SK-N-SH treated with all-trans-retinoic acid at 6 μM for 48 hours (cell line): ENCODE measurements around the gene PTN.

Source experiments
- ATAC-seq: fragments of 200-7000 bp; cut with Tn5 transposase; 3 replicates; pipeline ENCODE4 v1.9.1; 2020; ENCODE audit warnings: mild to moderate bottlenecking, moderate library complexity
- ARNTL ChIP-seq: fragments of 450-650 bp; formaldehyde crosslinking; IDR thresholded peaks from 2 replicates; pipeline ENCODE4 v1.5.0; 2020; ENCODE audit warnings: low read depth, mild to moderate bottlenecking, moderate library complexity, borderline replicate concordance
- BACH2 ChIP-seq: fragments of 250-450 bp; sonication (Bioruptor Pico); IDR thresholded peaks from 2 replicates; pipeline ENCODE4 v1.9.0; 2021; ENCODE audit warnings: mild to moderate bottlenecking, borderline replicate concordance
- CREB5 ChIP-seq: fragments of 250-450 bp; sonication (Bioruptor Pico); IDR thresholded peaks from 2 replicates; pipeline ENCODE4 v1.5.1; 2020; ENCODE audit warnings: low read depth, mild to moderate bottlenecking, moderate library complexity
- CSDC2 ChIP-seq: fragments of 250-450 bp; sonication (Bioruptor Pico); IDR thresholded peaks from 2 replicates; pipeline ENCODE4 v1.5.0; 2020; ENCODE audit warnings: mild to moderate bottlenecking, moderate library complexity
- CSRNP3 ChIP-seq: fragments of 250-450 bp; sonication (Bioruptor Pico); IDR thresholded peaks from 2 replicates; pipeline ENCODE4 v1.5.1; 2021; ENCODE audit warnings: mild to moderate bottlenecking, moderate library complexity
- ESRRG ChIP-seq: fragments of 250-450 bp; sonication (Bioruptor Pico); IDR thresholded peaks from 2 replicates; pipeline ENCODE4 v1.6.1; 2021; ENCODE audit warnings: mild to moderate bottlenecking
- GLIS3 ChIP-seq: fragments of 250-450 bp; sonication (Bioruptor Pico); IDR thresholded peaks from 2 replicates; pipeline ENCODE4 v1.5.0; 2020; ENCODE audit warnings: mild to moderate bottlenecking, moderate library complexity
- ISL1 ChIP-seq: fragments of 250-450 bp; sonication (Bioruptor Pico); IDR thresholded peaks from 2 replicates; pipeline ENCODE4 v2.1.2; 2022; ENCODE audit warnings: mild to moderate bottlenecking, moderate library complexity
- OSR1 ChIP-seq: fragments of 250-450 bp; sonication (Bioruptor Pico); IDR thresholded peaks from 2 replicates; pipeline ENCODE4 v1.8.0; 2022; ENCODE audit warnings: moderate library complexity, mild to moderate bottlenecking, inconsistent platforms
- PATZ1 ChIP-seq: fragments of 250-450 bp; sonication (Bioruptor Pico); IDR thresholded peaks from 2 replicates; pipeline ENCODE4 v1.8.0; 2020; ENCODE audit warnings: mild to moderate bottlenecking, moderate library complexity, borderline replicate concordance
- POU6F1 ChIP-seq: fragments of 250-450 bp; sonication (Bioruptor Pico); IDR thresholded peaks from 2 replicates; pipeline ENCODE4 v1.8.0; 2021; ENCODE audit warnings: low read depth, mild to moderate bottlenecking, moderate library complexity, borderline replicate concordance
- PPARA ChIP-seq: fragments of 250-450 bp; sonication (Bioruptor Pico); IDR thresholded peaks from 2 replicates; pipeline ENCODE4 v1.5.0; 2020; ENCODE audit warnings: mild to moderate bottlenecking, borderline replicate concordance
- SNAI2 ChIP-seq: fragments of 250-450 bp; sonication (Bioruptor Pico); IDR thresholded peaks from 2 replicates; pipeline ENCODE4 v1.5.0; 2020; ENCODE audit warnings: mild to moderate bottlenecking, moderate library complexity
- TCF4 ChIP-seq: fragments of 250-450 bp; sonication (Bioruptor Pico); IDR thresholded peaks from 2 replicates; pipeline ENCODE4 v1.8.0; 2021; ENCODE audit warnings: mild to moderate bottlenecking, moderate library complexity, borderline replicate concordance
- TSHZ2 ChIP-seq: fragments of 250-450 bp; sonication (Bioruptor Pico); IDR thresholded peaks from 2 replicates; pipeline ENCODE4 v1.5.0; 2020; ENCODE audit warnings: mild to moderate bottlenecking, moderate library complexity
- ZC3H10 ChIP-seq: fragments of 250-450 bp; sonication (Bioruptor Pico); IDR thresholded peaks from 2 replicates; pipeline ENCODE4 v1.5.1; 2021; ENCODE audit warnings: mild to moderate bottlenecking, moderate library complexity
- ZFP3 ChIP-seq: fragments of 250-450 bp; sonication (Bioruptor Pico); IDR thresholded peaks from 2 replicates; pipeline ENCODE4 v1.5.0; 2020; ENCODE audit warnings: mild to moderate bottlenecking, moderate library complexity
- ZFP30 ChIP-seq: fragments of 450-650 bp; formaldehyde crosslinking; IDR thresholded peaks from 2 replicates; pipeline ENCODE4 v1.5.0; 2022; ENCODE audit warnings: mild to moderate bottlenecking, moderate library complexity
- ZNF565 ChIP-seq: fragments of 450-650 bp; formaldehyde crosslinking; conservative IDR thresholded peaks from 2 replicates; pipeline ENCODE4 v1.5.0; 2020; ENCODE audit warnings: low read depth, mild to moderate bottlenecking, moderate library complexity
- ZNF70 ChIP-seq: fragments of 450-650 bp; formaldehyde crosslinking; IDR thresholded peaks from 2 replicates; pipeline ENCODE4 v1.5.0; 2020; ENCODE audit warnings: mild to moderate bottlenecking, moderate library complexity
- ZNF8 ChIP-seq: fragments of 450-650 bp; formaldehyde crosslinking; IDR thresholded peaks from 2 replicates; pipeline ENCODE4 v1.5.0; 2020; ENCODE audit warnings: mild to moderate bottlenecking, moderate library complexity

The PTN gene

GRCh38 chr7:137305901-137306621 lies 37.5 kb downstream of the PTN start:
- TF ChIP-seq ZNF8 (CRISPR knock-in tag) (no peak), ISL1 (CRISPR knock-in tag) (peak; percentile 22; the same call in 1 of the 2 replicates), PPARA (CRISPR knock-in tag) (no peak)
- no peak for ATAC-seq

GRCh38 chr7:137304624-137305235 lies 38.8 kb downstream of the PTN start:
- ATAC-seq: no peak
- TF ChIP-seq ZFP3: no peak
- no peak for TF ChIP-seq PATZ1 (CRISPR knock-in tag)
- no peak for TF ChIP-seq TSHZ2

- ATAC-seq: no peak
- TF ChIP-seq GLIS3 (CRISPR knock-in tag): no peak
- TF ChIP-seq ZNF8 (CRISPR knock-in tag): no peak
- no peak for TF ChIP-seq BACH2 (CRISPR knock-in tag)
- TF ChIP-seq TSHZ2: no peak
- no peak for TF ChIP-seq ISL1 (CRISPR knock-in tag)
- no peak for TF ChIP-seq SNAI2
- TF ChIP-seq ZNF565 (CRISPR knock-in tag): no peak
- no peak for TF ChIP-seq ZFP30
- no peak for TF ChIP-seq CSRNP3 (CRISPR knock-in tag)
- no peak for TF ChIP-seq CSDC2 (CRISPR knock-in tag)
- TF ChIP-seq PPARA (CRISPR knock-in tag): no peak
- TF ChIP-seq CREB5 (CRISPR knock-in tag): no peak
- no peak for TF ChIP-seq ZNF70
- TF ChIP-seq ESRRG (CRISPR knock-in tag): no peak
- TF ChIP-seq ZFP3: no peak
- no peak for TF ChIP-seq ARNTL
- TF ChIP-seq POU6F1: no peak
- TF ChIP-seq OSR1 (CRISPR knock-in tag): no peak
- TF ChIP-seq TCF4: no peak
- TF ChIP-seq ZC3H10: no peak
These were observed 39.4 kb downstream of the PTN start for GRCh38 chr7:137304165-137304564.
